BJ (cell line): ENCODE data around the gene SNX27. TPM values are rescaled to one million over a fixed set of nuclear protein-coding genes. Genes with fewer than 3 reads are reported as not detected.

ENCODE experiments used
- CTCF ChIA-PET: fragments of 350-600 bp; formaldehyde crosslinking; extraction: SDS; loops from one replicate; lab custom pipeline; 2021; ENCODE audit warnings: antibody characterized with exemption, inconsistent platforms; lab: Yijun Ruan, JAX
- POLR2A ChIA-PET: fragments of 300-600 bp; sonication (Branson Sonifier 250); formaldehyde crosslinking; extraction: SDS; loops from one replicate; lab custom pipeline; 2021; ENCODE audit warnings: antibody characterized with exemption; lab: Charles Lee
- DNase-seq: peaks from one replicate; pipeline ENCODE4 v3.0.0-alpha.2; 2011; ENCODE audit warnings: low read depth
- H3K27me3 ChIP-seq: 2 replicates; pipeline ENCODE4 v1.6.0; 2011; ENCODE audit warnings: low read length; ENCODE audit not compliant: control insufficient read depth, insufficient read depth
- H3K36me3 ChIP-seq: 2 replicates; pipeline ENCODE4 v1.5.1; 2011; ENCODE audit warnings: low read length; ENCODE audit not compliant: control insufficient read depth, insufficient read depth
- H3K4me3 ChIP-seq: 2 replicates; pipeline ENCODE4 v1.5.1; 2011; ENCODE audit warnings: low read depth, mild to moderate bottlenecking, control low read depth, low read length
- CTCF ChIP-seq: IDR thresholded peaks from 2 replicates; pipeline ENCODE4 v1.5.1; 2011; ENCODE audit warnings: low read depth, mild to moderate bottlenecking, control low read depth, inconsistent platforms, low read length, moderate library complexity; ENCODE audit not compliant: insufficient read depth
- polyA plus RNA-seq: library from polyadenylated mRNA; depleted of rRNA; stranded (reverse); fragments of >200 nt; gene quantifications from 2 replicates; pipeline ENCODE4 v1.2.3, GENCODE V29; 2011

SNX27 gene
- polyA plus RNA-seq, 1 experiment: 7.0 TPM

GRCh38 chr1:151710187-151710840, 98.5 kb downstream of the SNX27 start:
- Histone ChIP-seq H3K27me3 (peaks cover 19% of the 10 kb centered on the region), H3K36me3 (no peaks in the 10 kb centered on the region), H3K4me3 (no peak overlapping the region)
- ChIA-PET POLR2A (no interaction called here), CTCF (no interaction called here)
- no peak for DNase-seq
- TF ChIP-seq CTCF: no peak

- CTCF ChIA-PET: no interaction called here
- no peak for DNase-seq
- TF ChIP-seq CTCF: no peak
- Histone ChIP-seq H3K36me3 (no peaks in the 10 kb centered on the region), H3K4me3 (no peak overlapping the region), H3K27me3 (peaks cover 28% of the 10 kb centered on the region)
- POLR2A ChIA-PET: no interaction called here
Observed at GRCh38 chr1:151711044-151711800, 99.4 kb downstream of the SNX27 start.

- Histone ChIP-seq H3K4me3 (no peak overlapping the region), H3K27me3 (peaks cover 33% of the 10 kb centered on the region), H3K36me3 (no peaks in the 10 kb centered on the region)
- POLR2A ChIA-PET: no interaction called here
- DNase-seq: no peak
- TF ChIP-seq CTCF: no peak
- CTCF ChIA-PET: no interaction called here
Observed at GRCh38 chr1:151711951-151712350, 100.1 kb downstream of the SNX27 start.

GRCh38 chr1:151713044-151713443, 101.2 kb downstream of the SNX27 start:
- CTCF ChIA-PET: no interaction called here

More at GRCh38 chr1:151713044-151713443, 101.2 kb downstream of the SNX27 start:
- TF ChIP-seq CTCF: no peak
- H3K27me3 ChIP-seq: peaks cover 41% of the 10 kb centered on the region
- H3K36me3 ChIP-seq: no peaks in the 10 kb centered on the region
- no peak overlapping the region for H3K4me3 ChIP-seq
- DNase-seq: no peak
- POLR2A ChIA-PET: interaction anchor here (0.5 to 1.0 kb wide), 2 partner anchors 10 to 93 kb away, joined by 5 to 7 read pairs; no protein-coding TSS in a partner anchor
